ENCODE data around the gene IRX2. TPM values are rescaled to one million over a fixed set of nuclear protein-coding genes. Genes with fewer than 3 reads are reported as not detected.

IRX2 gene
- total and polyA plus RNA-seq, 2 of the 8 experiments (the other 6 are each of a cell fraction or from before 2014, with no cell fraction given), result 23.4 to 40.4 TPM

DNA sequence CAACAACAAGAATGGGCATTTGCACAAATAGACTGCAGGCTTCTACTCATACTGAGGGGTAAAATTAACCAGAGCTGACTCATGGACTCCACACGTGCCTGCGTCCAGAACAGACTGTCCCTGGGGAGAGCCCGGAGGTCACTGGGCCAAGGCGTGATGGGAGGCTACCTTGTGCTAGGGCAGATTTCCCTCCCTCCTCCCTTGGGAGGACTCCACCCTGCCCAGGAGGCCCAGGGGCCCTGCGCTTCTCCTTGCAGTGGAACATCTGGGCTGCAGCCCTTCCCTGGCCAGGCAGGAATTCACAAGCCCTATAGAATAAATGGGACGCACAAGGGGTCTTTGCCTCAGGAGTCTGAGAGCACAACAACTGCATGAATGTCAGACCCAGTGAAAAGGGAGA, 35.6 kb downstream of the IRX2 start (continued):
- TF ChIP-seq SAP30 (IDR thresholded peaks at IDR 0.05; ENCODE audit: insufficient read depth, insufficient replicate concordance, low read length), result no peak
- TF ChIP-seq CHD2 (IDR thresholded peaks at IDR 0.05; ENCODE audit: low read length), result no peak
- TF ChIP-seq SIN3A (conservative IDR thresholded peaks at IDR 0.05 in 1 of 2, IDR thresholded peaks at IDR 0.05 in 1 of 2; ENCODE audit: low read depth in 1 of 2, low read length in 2 of 2), result no peak
- TF ChIP-seq USF2 (IDR thresholded peaks at IDR 0.05; ENCODE audit: low read length), result no peak
- TF ChIP-seq NRF1 (IDR thresholded peaks at IDR 0.05; ENCODE audit: low read depth, low read length), result no peak
- TF ChIP-seq RNF2 (IDR thresholded peaks at IDR 0.05; ENCODE audit: borderline replicate concordance, low read depth, low read length, missing control alignments, poor library complexity, severe bottlenecking), result no peak
- TF ChIP-seq EZH2 (IDR thresholded peaks at IDR 0.05; ENCODE audit: low read depth, low read length, severe bottlenecking), result no peak
